HepG2 (cell line): ENCODE data around the gene SATB1. TPM values are rescaled to one million over a fixed set of nuclear protein-coding genes. Genes with fewer than 3 reads are reported as not detected.

Experiments used
- ATAC-seq: fragments of 200-7000 bp; cut with Tn5 transposase; 3 replicates; pipeline ENCODE4 v1.9.1; 2020; ENCODE audit warnings: mild to moderate bottlenecking, moderate library complexity
- BruUV-seq: library from RNA; stranded (reverse); fragments of 400-500 nt; replicated peaks from 2 replicates; lab custom pipeline; 2021; lab: Mats Ljungman, UMichigan
- CTCF ChIA-PET: fragments of 300-600 bp; formaldehyde crosslinking; extraction: SDS; loops from one replicate; lab custom pipeline; 2021; ENCODE audit warnings: low total read pairs, inconsistent platforms, low intra/inter-chr PET ratio; lab: Yijun Ruan, JAX
- POLR2A ChIA-PET: fragments of 350-600 bp; sonication (Branson Sonifier 250); formaldehyde crosslinking; loops from one replicate; lab custom pipeline; 2020; ENCODE audit warnings: antibody characterized with exemption, inconsistent platforms; lab: Yijun Ruan, JAX
- DNase-seq: peaks from one replicate; pipeline ENCODE4 v3.0.0-alpha.2; 2015; ENCODE audit warnings: low spot score
- FAIRE-seq: peaks from 3 replicates; lab custom pipeline; 2011; peaks lifted over from hg19 to GRCh38; lab: Jason Lieb, UNC
- H2AFZ ChIP-seq: one replicate; pipeline ENCODE4 v1.6.1; 2011; ENCODE audit warnings: low read length, inconsistent platforms
- H3K27ac ChIP-seq: fragments of 300-600 bp; 3 replicates; pipeline ENCODE4 v1.8.0; 2011; ENCODE audit warnings: mixed run types, mild to moderate bottlenecking, mixed read lengths, low read length, inconsistent platforms; ENCODE audit not compliant: insufficient read depth; ENCODE audit errors: extremely low read length
- H3K27me3 ChIP-seq, 2 experiments: fragments of 200-600 bp in 1 of 2; 2 replicates in 1 of 2; 3 replicates in 1 of 2; pipeline versions ENCODE4 v1.6.0 to v1.8.0; 2011; ENCODE audit warnings: low read length in 2 of 2, mild to moderate bottlenecking in 2 of 2, moderate library complexity in 2 of 2, inconsistent platforms in 1 of 2; ENCODE audit not compliant: insufficient read depth in 2 of 2, control insufficient read depth in 1 of 2
- H3K36me3 ChIP-seq, 2 experiments: fragments of 200-600 bp in 1 of 2; replicated peaks in 1 of 2; 2 replicates in 1 of 2; 3 replicates in 1 of 2; pipeline versions ENCODE4 v1.5.1 to v1.8.0; 2011; ENCODE audit warnings: low read length in 2 of 2, inconsistent platforms in 1 of 2; ENCODE audit not compliant: insufficient read depth in 2 of 2, control insufficient read depth in 1 of 2
- H3K4me1 ChIP-seq: 2 replicates; pipeline ENCODE4 v1.5.1; 2012; ENCODE audit warnings: low read length, inconsistent platforms; ENCODE audit not compliant: insufficient read depth
- H3K4me2 ChIP-seq: 2 replicates; pipeline ENCODE4 v1.6.0; 2011; ENCODE audit warnings: low read depth, low read length, inconsistent platforms
- H3K4me3 ChIP-seq, 3 experiments: fragments of 200-600 bp in 1 of 3; sonication (generic), shearing (Covaris generic) in 1 of 3; replicated peaks in 1 of 3; 2 replicates each; pipeline ENCODE4 v1.5.1; 2011 to 2016; ENCODE audit warnings: low read length in 3 of 3, inconsistent platforms in 2 of 3, low read depth in 2 of 3, mild to moderate bottlenecking in 2 of 3, control low read depth in 1 of 3, mixed read lengths in 1 of 3; ENCODE audit not compliant: insufficient read depth in 1 of 3
- H3K79me2 ChIP-seq: one replicate; pipeline ENCODE4 v1.6.1; 2011; ENCODE audit warnings: low read length, inconsistent platforms; ENCODE audit not compliant: insufficient read depth
- H3K9ac ChIP-seq: 2 replicates; pipeline ENCODE4 v1.6.0; 2011; ENCODE audit warnings: mild to moderate bottlenecking, low read depth, low read length, inconsistent platforms; ENCODE audit not compliant: insufficient read depth
- H3K9me3 ChIP-seq: 2 replicates; pipeline ENCODE4 v1.5.1; 2012; ENCODE audit warnings: mild to moderate bottlenecking, low read length
- H4K20me1 ChIP-seq: 2 replicates; pipeline ENCODE4 v1.6.0; 2011; ENCODE audit warnings: inconsistent platforms, mild to moderate bottlenecking, low read length, moderate library complexity; ENCODE audit not compliant: insufficient read depth
- MAFK ChIP-seq, 2 experiments: IDR thresholded peaks in 1 of 2; conservative IDR thresholded peaks in 1 of 2; 2 replicates each; pipeline ENCODE4 v1.6.1; 2011; ENCODE audit warnings: improper control_type of control experiment in 2 of 2, low read length in 2 of 2
- MED1 ChIP-seq: sonication (generic); formaldehyde crosslinking; IDR thresholded peaks from 2 replicates; pipeline ENCODE4 v1.4.0; 2020; ENCODE audit warnings: missing genetic modification reagents
- NR2C2 ChIP-seq: sonication (generic); formaldehyde crosslinking; IDR thresholded peaks from 2 replicates; pipeline ENCODE4 v1.4.0; 2020; ENCODE audit warnings: missing genetic modification reagents, mild to moderate bottlenecking, moderate library complexity, borderline replicate concordance
- PCBP2 ChIP-seq: fragments of 200-400 bp; formaldehyde crosslinking; optimal IDR thresholded peaks from 2 replicates; pipeline ENCODE3; 2018; ENCODE audit warnings: low read length, low read depth; ENCODE audit not compliant: poor library complexity, severe bottlenecking
- ZMYM2 ChIP-seq: sonication (generic); formaldehyde crosslinking; IDR thresholded peaks from 2 replicates; pipeline ENCODE4 v1.8.0; 2022; ENCODE audit warnings: mild to moderate bottlenecking, missing genetic modification reagents
- ZNF225 ChIP-seq: sonication (generic); formaldehyde crosslinking; IDR thresholded peaks from 2 replicates; pipeline ENCODE4 v1.4.0; 2020; ENCODE audit warnings: mild to moderate bottlenecking, missing genetic modification reagents
- ZNF335 ChIP-seq: sonication (generic); formaldehyde crosslinking; IDR thresholded peaks from 2 replicates; pipeline ENCODE4 v1.4.0; 2020; ENCODE audit warnings: missing genetic modification reagents
- ZNF546 ChIP-seq: sonication (generic); formaldehyde crosslinking; conservative IDR thresholded peaks from 2 replicates; pipeline ENCODE4 v1.8.1; 2023; ENCODE audit warnings: mild to moderate bottlenecking, missing genetic modification reagents
- ZSCAN21 ChIP-seq: sonication (generic); formaldehyde crosslinking; IDR thresholded peaks from 2 replicates; pipeline ENCODE4 v1.8.0; 2022; ENCODE audit warnings: mild to moderate bottlenecking, missing genetic modification reagents, moderate library complexity, borderline replicate concordance
- WGBS: methylation state at CpG from one replicate; pipeline ENCODE4 v1.1.6; 2017; ENCODE audit warnings: low lambda C conversion rate; 5-methylcytosine and 5-hydroxymethylcytosine counted together
- in situ Hi-C: cut with HindIII; loops from 2 replicates; pipeline ENCODE4 v1.10.0; 2017; ENCODE audit warnings: low pct_unique_long_range_greater_than_20kb; ENCODE audit not compliant: extremely low pct_ligation_motif_present
- intact Hi-C: fragments of 100-400 bp; cut with micrococcal nuclease; formaldehyde crosslinking; loops from one replicate; pipeline ENCODE4 v1.10.0; 2022; ENCODE audit not compliant: unreplicated experiment
- polyA plus RNA-seq, 8 experiments: library from polyadenylated mRNA; depleted of rRNA in 3 of 8; stranded (reverse) in 7 of 8; unstranded in 1 of 8; fragments of >200 nt; fragmentation: Illumina TruSeq in 4 of 8; extraction: Trizol in 4 of 8; gene quantifications; 2 replicates each; pipeline versions ENCODE4 v1.2.1 to v1.2.3, GENCODE V29; 2011 to 2016; ENCODE audit warnings: low read depth in 4 of 8, missing spikeins in 1 of 8, mixed read lengths in 1 of 8; ENCODE audit not compliant: insufficient read depth in 1 of 8
- total RNA-seq, 5 experiments: library from RNA; depleted of rRNA; stranded (reverse); fragments of >200 nt; fragmentation: Illumina TruSeq; extraction: Trizol; gene quantifications; 2 replicates each; pipeline ENCODE4 v1.2.3, GENCODE V29; 2016; ENCODE audit warnings: low read depth in 1 of 5
- TF ChIP-seq, protein P1 (sequence below): IDR thresholded peaks from 2 replicates; pipeline ENCODE4 v1.6.1; 2018; ENCODE audit warnings: missing genetic modification reagents
- TF ChIP-seq, protein P2 (sequence below): sonication (generic); formaldehyde crosslinking; IDR thresholded peaks from 2 replicates; pipeline ENCODE4 v1.4.0; 2020; ENCODE audit warnings: missing genetic modification reagents
- TF ChIP-seq, protein P3 (sequence below): IDR thresholded peaks from 2 replicates; pipeline ENCODE4 v1.6.1; 2018; ENCODE audit warnings: missing genetic modification reagents, mild to moderate bottlenecking, missing compliant biosample characterization
- TF ChIP-seq, protein P4 (sequence below): sonication (generic); IDR thresholded peaks from 2 replicates; pipeline ENCODE4 v1.6.1; 2016; ENCODE audit warnings: low read depth, borderline replicate concordance

SATB1 gene
- total and polyA plus RNA-seq, 2 of the 13 experiments (the other 11 are each of a cell fraction or from before 2014, with no cell fraction given) = 0.03 TPM; not detected in 1

DNA sequence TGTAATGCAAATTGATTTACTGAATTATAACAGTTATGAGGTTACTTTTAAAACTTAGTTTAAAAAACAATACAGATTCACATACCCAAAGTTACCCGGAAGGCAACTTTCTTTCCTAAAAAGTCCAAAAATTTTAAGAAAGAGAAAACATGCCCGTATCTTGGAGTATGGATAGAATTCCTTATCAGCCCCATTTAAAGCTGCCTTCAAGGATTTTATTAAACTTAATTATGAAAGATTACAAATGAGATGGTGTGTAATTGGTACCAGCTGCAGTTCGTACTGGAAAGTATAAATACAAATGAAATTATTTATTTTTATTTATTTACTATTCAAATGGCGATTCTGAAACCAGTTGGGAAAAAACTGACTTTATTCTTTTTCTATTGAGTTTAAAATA, 39.4 kb downstream of the SATB1 start:
- BruUV-seq = no TSS peak
- Histone ChIP-seq H3K27me3 (0 out of 5 replicates have a peak, but pooled peaks cover 0 to 4% of the 10 kb centered on the region in 2 experiments), H3K4me1 (no peaks in the 10 kb centered on the region), H3K79me2 (no peaks in the 10 kb centered on the region), H3K27ac (no peak overlapping the region), H3K4me3 (no peak overlapping the region), H4K20me1 (no peaks in the 10 kb centered on the region), H3K9me3 (no peaks in the 10 kb centered on the region), H3K4me2 (no peak overlapping the region), H2AFZ (no peak overlapping the region), H3K9ac (no peak overlapping the region), H3K36me3 (no peaks in the 10 kb centered on the region)
- in situ Hi-C loops = loop anchor here (25.0 kb wide), 1 partner anchor 1123 kb away; no protein-coding TSS in a partner anchor
- POLR2A ChIA-PET = no interaction called here
- CTCF ChIA-PET = no interaction called here
- no peak for DNase-seq
- ATAC-seq = no peak
- TF ChIP-seq, protein P1, sequence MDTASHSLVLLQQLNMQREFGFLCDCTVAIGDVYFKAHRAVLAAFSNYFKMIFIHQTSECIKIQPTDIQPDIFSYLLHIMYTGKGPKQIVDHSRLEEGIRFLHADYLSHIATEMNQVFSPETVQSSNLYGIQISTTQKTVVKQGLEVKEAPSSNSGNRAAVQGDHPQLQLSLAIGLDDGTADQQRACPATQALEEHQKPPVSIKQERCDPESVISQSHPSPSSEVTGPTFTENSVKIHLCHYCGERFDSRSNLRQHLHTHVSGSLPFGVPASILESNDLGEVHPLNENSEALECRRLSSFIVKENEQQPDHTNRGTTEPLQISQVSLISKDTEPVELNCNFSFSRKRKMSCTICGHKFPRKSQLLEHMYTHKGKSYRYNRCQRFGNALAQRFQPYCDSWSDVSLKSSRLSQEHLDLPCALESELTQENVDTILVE = no peak
- TF ChIP-seq ZMYM2 (CRISPR knock-in tag) (no peak), ZNF335 (no peak), ZNF225 (CRISPR knock-in tag) (no peak), NR2C2 (no peak), ZSCAN21 (CRISPR knock-in tag) (no peak), PCBP2 (no peak), MED1 (no peak), ZNF546 (CRISPR knock-in tag) (no peak), MAFK (conservative IDR thresholded peaks at IDR 0.05 in 1 of 2, IDR thresholded peaks at IDR 0.05 in 1 of 2; ENCODE audit: low read length in 2 of 2) (no peak)
- TF ChIP-seq, protein P2, sequence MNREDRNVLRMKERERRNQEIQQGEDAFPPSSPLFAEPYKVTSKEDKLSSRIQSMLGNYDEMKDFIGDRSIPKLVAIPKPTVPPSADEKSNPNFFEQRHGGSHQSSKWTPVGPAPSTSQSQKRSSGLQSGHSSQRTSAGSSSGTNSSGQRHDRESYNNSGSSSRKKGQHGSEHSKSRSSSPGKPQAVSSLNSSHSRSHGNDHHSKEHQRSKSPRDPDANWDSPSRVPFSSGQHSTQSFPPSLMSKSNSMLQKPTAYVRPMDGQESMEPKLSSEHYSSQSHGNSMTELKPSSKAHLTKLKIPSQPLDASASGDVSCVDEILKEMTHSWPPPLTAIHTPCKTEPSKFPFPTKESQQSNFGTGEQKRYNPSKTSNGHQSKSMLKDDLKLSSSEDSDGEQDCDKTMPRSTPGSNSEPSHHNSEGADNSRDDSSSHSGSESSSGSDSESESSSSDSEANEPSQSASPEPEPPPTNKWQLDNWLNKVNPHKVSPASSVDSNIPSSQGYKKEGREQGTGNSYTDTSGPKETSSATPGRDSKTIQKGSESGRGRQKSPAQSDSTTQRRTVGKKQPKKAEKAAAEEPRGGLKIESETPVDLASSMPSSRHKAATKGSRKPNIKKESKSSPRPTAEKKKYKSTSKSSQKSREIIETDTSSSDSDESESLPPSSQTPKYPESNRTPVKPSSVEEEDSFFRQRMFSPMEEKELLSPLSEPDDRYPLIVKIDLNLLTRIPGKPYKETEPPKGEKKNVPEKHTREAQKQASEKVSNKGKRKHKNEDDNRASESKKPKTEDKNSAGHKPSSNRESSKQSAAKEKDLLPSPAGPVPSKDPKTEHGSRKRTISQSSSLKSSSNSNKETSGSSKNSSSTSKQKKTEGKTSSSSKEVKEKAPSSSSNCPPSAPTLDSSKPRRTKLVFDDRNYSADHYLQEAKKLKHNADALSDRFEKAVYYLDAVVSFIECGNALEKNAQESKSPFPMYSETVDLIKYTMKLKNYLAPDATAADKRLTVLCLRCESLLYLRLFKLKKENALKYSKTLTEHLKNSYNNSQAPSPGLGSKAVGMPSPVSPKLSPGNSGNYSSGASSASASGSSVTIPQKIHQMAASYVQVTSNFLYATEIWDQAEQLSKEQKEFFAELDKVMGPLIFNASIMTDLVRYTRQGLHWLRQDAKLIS (CRISPR knock-in tag) = no peak
- TF ChIP-seq, protein P3, sequence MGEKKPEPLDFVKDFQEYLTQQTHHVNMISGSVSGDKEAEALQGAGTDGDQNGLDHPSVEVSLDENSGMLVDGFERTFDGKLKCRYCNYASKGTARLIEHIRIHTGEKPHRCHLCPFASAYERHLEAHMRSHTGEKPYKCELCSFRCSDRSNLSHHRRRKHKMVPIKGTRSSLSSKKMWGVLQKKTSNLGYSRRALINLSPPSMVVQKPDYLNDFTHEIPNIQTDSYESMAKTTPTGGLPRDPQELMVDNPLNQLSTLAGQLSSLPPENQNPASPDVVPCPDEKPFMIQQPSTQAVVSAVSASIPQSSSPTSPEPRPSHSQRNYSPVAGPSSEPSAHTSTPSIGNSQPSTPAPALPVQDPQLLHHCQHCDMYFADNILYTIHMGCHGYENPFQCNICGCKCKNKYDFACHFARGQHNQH (CRISPR knock-in tag) = no peak
- TF ChIP-seq, protein P4, sequence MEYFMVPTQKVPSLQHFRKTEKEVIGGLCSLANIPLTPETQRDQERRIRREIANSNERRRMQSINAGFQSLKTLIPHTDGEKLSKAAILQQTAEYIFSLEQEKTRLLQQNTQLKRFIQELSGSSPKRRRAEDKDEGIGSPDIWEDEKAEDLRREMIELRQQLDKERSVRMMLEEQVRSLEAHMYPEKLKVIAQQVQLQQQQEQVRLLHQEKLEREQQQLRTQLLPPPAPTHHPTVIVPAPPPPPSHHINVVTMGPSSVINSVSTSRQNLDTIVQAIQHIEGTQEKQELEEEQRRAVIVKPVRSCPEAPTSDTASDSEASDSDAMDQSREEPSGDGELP = no peak
- TF ChIP-seq, all 625 proteins: peak for 0
- no peak for FAIRE-seq
- WGBS = 15% methylated on average over 4 of the region's 4 CpGs
- intact Hi-C loops = no loop called here
